GM10847 (cell line): ENCODE measurements around the gene RGL4.

Experiments used
- POLR2A ChIP-seq: IDR thresholded peaks from 2 replicates; pipeline ENCODE4 v1.6.1; 2011; ENCODE audit not compliant: insufficient read length; ENCODE audit errors: extremely low read depth

Gene RGL4

GRCh38 chr22:23716811-23717801 lies 26.3 kb downstream of the RGL4 start:
- peak; percentile 84 for TF ChIP-seq POLR2A

DNA sequence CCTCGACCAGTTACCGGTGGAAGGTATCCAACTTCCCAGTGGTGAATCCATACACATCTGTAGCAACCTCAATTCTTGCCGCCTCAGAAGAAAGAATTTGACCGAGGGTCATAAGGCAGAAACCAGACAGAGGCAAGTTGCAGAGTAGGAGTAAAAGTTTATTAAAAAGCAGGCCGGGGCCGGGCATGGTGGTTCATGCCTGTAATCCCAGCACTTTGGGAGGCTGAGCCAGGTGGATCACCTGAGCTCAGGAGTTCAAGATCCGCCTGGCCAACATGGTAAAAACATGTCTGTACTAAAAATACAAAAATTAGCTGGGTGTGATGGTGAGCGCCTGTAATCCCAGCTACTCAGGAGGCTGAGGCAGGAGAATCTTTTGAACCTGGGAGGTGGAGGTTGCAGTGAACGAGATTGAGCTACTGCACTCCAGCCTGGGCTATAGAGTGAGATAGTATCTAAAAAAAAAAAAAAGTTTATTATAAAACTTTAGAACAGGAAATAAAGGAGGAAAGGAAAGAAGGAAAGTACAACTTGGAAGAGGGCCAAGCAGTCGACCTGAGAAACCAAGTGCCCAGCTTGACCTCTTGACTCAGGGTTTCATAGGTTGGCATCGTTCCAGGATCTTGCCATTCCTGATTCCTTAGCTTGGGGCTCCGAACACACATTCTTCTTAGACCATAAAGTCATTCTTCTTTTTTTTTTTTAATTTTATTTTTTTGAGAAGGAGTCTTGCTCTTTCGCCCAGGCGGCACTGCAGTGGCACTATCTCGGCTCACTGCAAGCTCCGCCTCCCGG lies 27.8 kb downstream of the RGL4 start:
- no peak for TF ChIP-seq POLR2A

- TF ChIP-seq POLR2A, result no peak
Measured at GRCh38 chr22:23720855-23721254, 30.0 kb downstream of the RGL4 start.

GRCh38 chr22:23722160-23722559 lies 31.3 kb downstream of the RGL4 start:
- no peak for TF ChIP-seq POLR2A

- no peak for TF ChIP-seq POLR2A
Measured at GRCh38 chr22:23722724-23723123, 31.9 kb downstream of the RGL4 start.

- TF ChIP-seq POLR2A, result no peak
Measured at GRCh38 chr22:23737696-23738095, 46.9 kb downstream of the RGL4 start.

DNA sequence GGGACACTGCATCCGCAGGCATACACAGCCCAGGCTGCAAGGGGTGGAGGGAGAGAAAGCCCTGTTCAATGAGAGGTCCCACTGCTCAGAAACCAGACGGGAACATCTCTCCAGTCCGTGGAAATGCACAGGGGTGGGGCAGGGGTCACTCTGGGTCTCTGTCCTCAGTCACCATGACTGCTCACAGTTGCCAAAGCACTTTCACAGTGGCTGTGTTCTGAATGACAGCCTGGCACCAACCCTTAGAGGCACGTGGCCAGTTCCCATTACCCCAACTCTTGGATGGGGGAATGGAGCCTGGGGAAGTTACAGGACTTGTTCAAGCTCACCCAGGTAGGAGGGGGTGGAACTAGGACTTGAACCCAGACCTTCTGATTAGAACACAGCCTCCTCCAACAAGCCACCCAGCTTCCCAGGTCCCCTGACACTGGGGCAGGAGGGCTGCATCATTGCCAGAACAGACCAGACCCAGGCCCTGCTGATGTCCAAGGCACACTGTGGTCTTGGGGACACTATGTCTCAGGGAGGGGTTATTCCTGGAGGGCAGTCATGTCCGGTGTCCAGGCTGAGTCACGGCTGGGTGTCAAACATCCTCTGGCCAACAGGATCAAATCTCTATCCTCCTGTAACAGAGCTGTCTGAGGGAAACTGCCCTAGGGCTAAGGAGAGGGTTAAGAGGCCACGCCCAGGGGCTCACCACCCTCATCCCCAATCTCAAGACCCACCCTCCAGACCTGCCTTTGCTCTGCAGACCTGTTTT lies 51.9 kb downstream of the RGL4 start:
- TF ChIP-seq POLR2A, result no peak

DNA sequence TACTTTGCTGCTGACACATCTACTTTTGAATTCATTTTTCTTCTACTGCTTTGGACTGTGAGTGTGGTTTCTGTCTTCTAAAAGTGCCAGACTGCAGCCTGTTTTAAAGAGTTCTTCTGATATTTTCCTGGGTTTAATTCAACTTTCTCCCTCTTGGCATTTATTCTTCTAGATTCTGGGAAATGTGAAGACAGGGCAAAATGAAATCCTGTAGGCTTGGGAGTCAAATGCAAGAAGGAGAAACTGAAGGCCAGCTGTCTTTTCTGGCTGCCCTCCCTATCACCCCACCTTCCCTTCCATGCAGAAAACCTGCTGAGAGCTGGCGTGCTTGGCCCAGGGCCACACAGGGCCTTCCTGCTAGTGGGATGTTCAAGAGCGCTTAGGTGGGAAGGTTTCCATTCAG lies 52.5 kb downstream of the RGL4 start:
- no peak for TF ChIP-seq POLR2A

GRCh38 chr22:23744001-23744400 lies 53.2 kb downstream of the RGL4 start:
- no peak for TF ChIP-seq POLR2A

DNA sequence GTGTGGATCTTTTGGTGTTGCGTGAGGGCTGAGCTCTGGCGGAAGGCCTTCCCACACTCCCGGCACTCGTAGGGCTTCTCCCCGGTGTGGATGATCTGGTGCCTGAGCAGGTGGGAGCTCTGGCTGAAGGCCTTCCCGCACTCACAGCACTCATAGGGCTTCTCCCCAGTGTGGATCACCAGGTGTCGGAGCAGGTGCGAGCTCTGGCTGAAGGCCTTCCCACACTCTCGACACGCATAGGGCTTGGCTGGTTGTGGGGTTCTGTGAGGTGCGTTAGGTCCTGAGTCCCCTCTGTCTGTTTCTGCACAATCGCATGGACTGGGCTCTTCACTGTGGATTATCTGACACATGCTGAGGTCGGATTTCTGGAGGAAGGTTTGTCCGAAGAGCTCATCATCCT lies 53.7 kb downstream of the RGL4 start:
- no peak for TF ChIP-seq POLR2A

GRCh38 chr22:23745791-23746190 lies 55.0 kb downstream of the RGL4 start:
- no peak for TF ChIP-seq POLR2A
